ENCODE results near the gene MTMR8. TPM values are rescaled to one million over a fixed set of nuclear protein-coding genes. Genes with fewer than 3 reads are reported as not detected.

MTMR8 gene
- total RNA-seq, 1 donor from 2014 or later: 0.17 TPM

GRCh38 chrX:64330284-64330683 is 65.0 kb downstream of the MTMR8 start:
- intact Hi-C loops (cut with micrococcal nuclease): no loop called here
- no peak for DNase-seq
- ATAC-seq: no peak

DNA sequence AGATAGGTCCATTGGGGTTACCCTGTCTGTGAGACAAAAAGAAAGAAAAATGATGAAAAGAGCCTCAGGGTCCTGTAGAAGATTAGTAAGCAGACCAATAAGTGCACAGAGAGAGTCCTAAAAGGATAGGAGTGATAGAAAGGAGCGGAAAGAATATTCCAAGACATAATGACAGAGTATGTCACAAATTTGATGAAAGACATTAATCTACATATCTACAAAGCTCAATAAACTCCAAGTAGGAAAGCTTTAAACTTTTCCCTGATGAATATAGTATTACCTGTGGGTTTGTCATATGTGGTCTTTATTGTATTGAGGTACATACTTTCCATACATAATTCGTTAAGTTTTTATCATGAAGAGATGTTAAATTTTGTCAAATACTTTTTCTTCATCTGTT is 73.7 kb downstream of the MTMR8 start:
- intact Hi-C loops (cut with micrococcal nuclease): no loop called here
- DNase-seq: no peak
- ATAC-seq: no peak

GRCh38 chrX:64313624-64314023 is 81.6 kb downstream of the MTMR8 start:
- no peak for ATAC-seq
- intact Hi-C loops (cut with micrococcal nuclease): no loop called here
- DNase-seq: no peak

GRCh38 chrX:64306712-64307111 is 88.5 kb downstream of the MTMR8 start:
- no peak for ATAC-seq
- intact Hi-C loops (cut with micrococcal nuclease): no loop called here
- DNase-seq: no peak

DNA sequence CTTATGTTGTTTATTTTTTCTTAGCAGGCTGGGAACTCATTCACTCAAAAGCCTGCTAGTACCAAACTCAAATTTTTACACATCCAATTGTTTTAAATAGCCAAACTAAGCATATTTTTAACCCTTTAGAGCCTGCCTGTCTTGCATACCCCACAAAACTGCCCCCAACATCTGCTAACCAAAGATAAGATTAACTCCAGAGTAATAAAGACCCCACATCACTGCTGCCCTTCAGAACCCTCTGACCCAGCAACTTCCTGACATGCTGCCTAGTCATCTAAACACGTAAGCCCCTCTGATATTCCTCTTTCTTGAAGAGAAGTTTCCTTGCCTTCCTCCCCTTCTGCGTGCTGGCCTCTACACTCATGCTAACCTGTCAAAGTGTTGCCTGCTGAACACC is 104.1 kb downstream of the MTMR8 start:
- DNase-seq (no peak), ATAC-seq (no peak)
- intact Hi-C loops (cut with micrococcal nuclease): no loop called here

DNA sequence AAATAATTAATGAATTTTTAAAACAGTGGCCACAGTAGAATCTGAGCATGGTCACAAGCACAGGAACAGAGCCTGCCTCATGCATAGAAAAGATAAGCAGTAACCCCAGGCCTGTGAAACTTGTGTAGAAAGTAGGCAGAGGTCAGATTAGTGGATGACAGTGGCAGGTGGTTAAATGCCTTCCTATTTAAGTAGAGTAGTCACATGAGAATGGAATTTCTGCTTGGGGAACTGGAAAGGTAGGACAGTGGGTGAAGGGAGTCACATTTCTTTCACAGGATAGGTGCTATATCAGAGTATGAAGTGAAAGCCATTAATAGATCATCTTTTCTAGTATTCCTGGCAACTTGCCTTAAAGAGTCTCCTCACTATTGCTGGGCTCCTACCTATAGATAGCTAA is 130.0 kb downstream of the MTMR8 start:
- intact Hi-C loops (cut with micrococcal nuclease): no loop called here
- peak; percentile 62 for ATAC-seq
- no peak for DNase-seq

DNA sequence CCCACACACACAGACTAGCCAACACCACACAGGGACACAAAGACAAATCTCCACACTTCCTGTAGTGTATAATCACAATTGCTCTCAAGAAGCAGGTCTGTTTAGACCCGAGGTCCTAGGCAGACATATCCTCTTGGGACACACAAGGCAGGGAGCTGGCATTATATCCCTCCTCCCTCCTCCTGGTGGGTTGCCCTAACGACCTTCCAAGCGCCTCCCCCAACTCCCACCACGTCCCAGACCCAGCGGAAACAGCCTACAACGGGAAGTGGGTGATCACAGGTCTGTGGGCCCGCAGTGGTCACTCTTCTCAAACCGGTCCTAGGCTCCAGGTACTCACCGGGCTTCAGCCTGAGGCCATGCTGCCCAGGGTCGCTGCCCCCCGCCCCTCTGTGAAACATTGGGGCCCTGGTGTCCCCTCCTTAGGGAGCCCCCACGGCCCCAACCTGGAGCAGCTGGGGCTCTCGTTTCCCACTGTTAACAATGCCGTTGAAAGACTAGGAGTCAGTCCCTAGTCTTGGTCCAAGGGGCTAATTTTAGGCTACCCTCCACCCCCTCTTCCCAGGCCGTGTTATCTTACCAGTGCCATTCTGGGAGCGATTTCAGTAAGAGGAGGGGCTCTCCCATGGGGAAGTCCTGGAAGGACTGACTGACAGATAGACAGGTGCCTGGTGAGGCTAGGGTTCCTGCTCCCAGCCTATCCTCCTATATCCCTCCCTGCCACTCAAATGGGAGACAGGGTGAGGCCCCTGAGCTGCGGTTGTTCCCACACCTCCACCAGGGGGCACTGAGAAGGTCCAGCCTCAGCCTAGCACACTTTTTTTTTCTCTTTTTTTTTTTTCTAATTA is 164.9 kb downstream of the MTMR8 start, which contains the start of gene ASB12:
ASB12 (minus strand) TSS at position 485 of the 848 bp plus-strand sequence. CDS start 4,957 bp downstream, outside the sequence.
- intact Hi-C loops (cut with micrococcal nuclease): no loop called here
- ATAC-seq (peak; percentile 99), DNase-seq (no peak)

GRCh38 chrX:64229154-64229553 is 166.1 kb downstream of the MTMR8 start:
- ATAC-seq (peak; percentile 63), DNase-seq (no peak)
- intact Hi-C loops (cut with micrococcal nuclease): no loop called here

Other genes starting within 250 kb of the MTMR8 start
- gene AMER1, start 189.7 kb downstream of the MTMR8 start, total RNA-seq: 4.4 TPM
- 3.0 TPM for gene ASB12, start 164.8 kb downstream of the MTMR8 start, total RNA-seq